Neuronal stem cell (in vitro differentiated cells): ENCODE results near the gene MAP3K7CL.

Source experiments
- DNase-seq: peaks from one replicate; pipeline ENCODE4 v3.0.0-alpha.2; 2013; ENCODE audit warnings: low spot score
- H2AFZ ChIP-seq: one replicate; pipeline ENCODE4 v1.6.1; 2013; ENCODE audit warnings: mild to moderate bottlenecking, low read length, inconsistent platforms
- H2AK5ac ChIP-seq: 2 replicates; pipeline ENCODE4 v1.6.1; 2013; ENCODE audit warnings: low read depth, mild to moderate bottlenecking, inconsistent platforms, low read length, moderate library complexity, mixed read lengths
- H2BK120ac ChIP-seq: 2 replicates; pipeline ENCODE4 v1.6.1; 2013; ENCODE audit warnings: low read depth, mild to moderate bottlenecking, inconsistent platforms, low read length, moderate library complexity, mixed read lengths
- H2BK12ac ChIP-seq: one replicate; pipeline ENCODE4 v1.6.1; 2013; ENCODE audit warnings: low read length, inconsistent platforms
- H2BK15ac ChIP-seq: 2 replicates; pipeline ENCODE4 v1.6.1; 2013; ENCODE audit warnings: mild to moderate bottlenecking, low read length, inconsistent platforms, mixed read lengths
- H2BK5ac ChIP-seq: one replicate; pipeline ENCODE4 v1.6.1; 2013; ENCODE audit warnings: inconsistent platforms, mild to moderate bottlenecking, low read length, moderate library complexity
- H3K14ac ChIP-seq: one replicate; pipeline ENCODE4 v1.6.1; 2013; ENCODE audit warnings: low read length, inconsistent platforms
- H3K18ac ChIP-seq: 2 replicates; pipeline ENCODE4 v1.6.1; 2013; ENCODE audit warnings: low read length, inconsistent platforms
- H3K23ac ChIP-seq: 2 replicates; pipeline ENCODE4 v1.6.1; 2013; ENCODE audit warnings: low read depth, mild to moderate bottlenecking, mixed read lengths, low read length, inconsistent platforms; ENCODE audit not compliant: poor library complexity
- H3K27ac ChIP-seq: replicated peaks from 3 replicates; pipeline ENCODE4 v1.5.1; 2013; ENCODE audit warnings: low read length, inconsistent platforms
- H3K27me3 ChIP-seq, 3 experiments: 2 replicates each; pipeline ENCODE4 v1.6.1; 2013; ENCODE audit warnings: low read length in 3 of 3, mild to moderate bottlenecking in 2 of 3, inconsistent platforms in 1 of 3, low read depth in 1 of 3, mixed read lengths in 1 of 3, moderate library complexity in 1 of 3; ENCODE audit not compliant: control insufficient read depth in 3 of 3, insufficient read depth in 3 of 3
- H3K36me3 ChIP-seq, 2 donors: replicated peaks in 1 of 2; 2 replicates each; pipeline ENCODE4 v1.6.1; 2013; ENCODE audit warnings: low read length in 2 of 2; ENCODE audit not compliant: control insufficient read depth in 2 of 2, insufficient read depth in 2 of 2
- H3K4ac ChIP-seq: 2 replicates; pipeline ENCODE4 v1.6.1; 2013; ENCODE audit warnings: inconsistent platforms, mild to moderate bottlenecking, low read length, moderate library complexity
- H3K4me1 ChIP-seq, 2 donors: 1 replicate in 1 of 2; 2 replicates in 1 of 2; pipeline ENCODE4 v1.6.1; 2013; ENCODE audit warnings: low read length in 2 of 2, low read depth in 1 of 2; ENCODE audit not compliant: control insufficient read depth in 2 of 2, insufficient read depth in 1 of 2
- H3K4me2 ChIP-seq: one replicate; pipeline ENCODE4 v1.6.1; 2013; ENCODE audit warnings: mild to moderate bottlenecking, low read length, inconsistent platforms; ENCODE audit not compliant: insufficient read depth, poor library complexity, severe bottlenecking
- H3K4me3 ChIP-seq, 2 donors: 2 replicates each; pipeline ENCODE4 v1.5.1; 2013; ENCODE audit warnings: low read length in 2 of 2, mild to moderate bottlenecking in 2 of 2, inconsistent platforms in 1 of 2, moderate library complexity in 1 of 2
- H3K79me1 ChIP-seq: one replicate; pipeline ENCODE4 v1.6.1; 2013; ENCODE audit warnings: low read depth, mild to moderate bottlenecking, inconsistent platforms, low read length, moderate library complexity
- H3K9ac ChIP-seq: one replicate; pipeline ENCODE4 v1.6.1; 2013; ENCODE audit warnings: mild to moderate bottlenecking, low read depth, low read length, inconsistent platforms; ENCODE audit not compliant: poor library complexity
- H3K9me3 ChIP-seq, 2 donors: replicated peaks in 1 of 2; 2 replicates each; pipeline versions ENCODE3 to v1.6.1; 2013; ENCODE audit warnings: low read length in 2 of 2, mild to moderate bottlenecking in 2 of 2, inconsistent platforms in 1 of 2, low read depth in 1 of 2, mixed read lengths in 1 of 2, moderate library complexity in 1 of 2; ENCODE audit not compliant: control insufficient read depth in 2 of 2, insufficient read depth in 1 of 2
- H4K8ac ChIP-seq: one replicate; pipeline ENCODE4 v1.6.1; 2013; ENCODE audit warnings: low read depth, mild to moderate bottlenecking, inconsistent platforms, low read length, moderate library complexity
- H4K91ac ChIP-seq: one replicate; pipeline ENCODE4 v1.6.1; 2013; ENCODE audit warnings: low read length, low read depth, mild to moderate bottlenecking, inconsistent platforms; ENCODE audit not compliant: poor library complexity
- WGBS, 2 donors: extraction: QIAGEN DNeasy Blood & Tissue Kit; methylation state at CpG; one replicate each; pipeline ENCODE4 v1.1.7; 2013; ENCODE audit warnings: missing lambda C conversion rate in 2 of 2, mixed read lengths in 1 of 2; ENCODE audit not compliant: insufficient read length in 2 of 2, insufficient replicate concordance in 1 of 2; ENCODE audit errors: extremely low coverage in 2 of 2; 5-methylcytosine and 5-hydroxymethylcytosine counted together

Gene MAP3K7CL

DNA sequence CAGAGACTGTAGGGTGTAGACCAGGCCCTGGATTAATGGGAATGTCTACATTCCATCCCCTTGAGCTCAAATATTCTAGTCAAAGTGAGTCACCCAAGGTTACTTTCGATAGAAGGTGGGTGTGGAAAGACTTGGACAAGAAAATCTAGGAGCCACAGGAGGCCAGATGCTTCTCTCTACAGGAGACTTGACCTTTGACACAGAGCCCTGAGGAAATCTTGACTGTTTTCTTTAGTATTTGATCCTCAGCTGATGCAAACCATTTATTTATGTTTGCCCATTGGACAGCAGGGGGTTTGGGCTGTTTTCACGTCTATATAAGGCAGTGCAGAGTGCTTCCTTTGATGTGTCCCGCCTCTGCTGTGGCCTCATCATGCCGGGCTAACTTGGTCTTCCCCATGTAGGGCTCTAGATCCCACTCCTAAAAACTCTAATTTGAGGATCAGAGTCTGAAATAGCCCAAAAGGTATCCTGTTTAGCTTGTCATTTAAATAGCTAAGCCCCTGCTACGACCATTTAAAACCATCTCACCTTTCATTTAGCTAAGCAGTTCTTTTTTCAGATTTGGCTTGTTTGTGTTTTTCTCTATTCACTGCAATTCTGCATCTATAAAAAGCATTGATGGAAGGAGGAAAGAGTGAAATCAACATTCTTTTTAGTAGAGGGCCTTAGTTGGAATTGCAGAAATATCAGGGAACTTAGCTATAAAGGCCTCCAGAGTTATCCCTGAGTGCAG, 15.5 kb upstream of the MAP3K7CL start:
- H3K79me1 ChIP-seq, result no peaks in the 10 kb centered on the region
- no peak overlapping the region for H2BK5ac ChIP-seq
- H2AFZ ChIP-seq, result no peak overlapping the region
- H3K4me2 ChIP-seq, result no peak overlapping the region
- H2BK15ac ChIP-seq, result no peak overlapping the region
- H3K4me3 ChIP-seq, result no peak overlapping the region
- H2AK5ac ChIP-seq, result no peak overlapping the region
- no peaks in the 10 kb centered on the region for H3K27me3 ChIP-seq
- H2BK120ac ChIP-seq, result no peak overlapping the region
- H4K8ac ChIP-seq, result no peak overlapping the region
- H3K18ac ChIP-seq, result no peak overlapping the region
- WGBS, 2 donors, result no CpG with 5 or more reads among the region's 5 CpGs
- no peak overlapping the region for H3K23ac ChIP-seq
- H3K36me3 ChIP-seq, result no peaks in the 10 kb centered on the region
- no peak overlapping the region for H3K4ac ChIP-seq
- no peak for DNase-seq
- H3K14ac ChIP-seq, result no peak overlapping the region
- H3K9ac ChIP-seq, result no peak overlapping the region
- H3K27ac ChIP-seq, result no peak overlapping the region
- H2BK12ac ChIP-seq, result no peak overlapping the region
- H3K4me1 ChIP-seq, result no peaks in the 10 kb centered on the region
- H4K91ac ChIP-seq, result no peak overlapping the region
- H3K9me3 ChIP-seq, result peaks cover 0 to 2% of the 10 kb centered on the region in 2 donors

DNA sequence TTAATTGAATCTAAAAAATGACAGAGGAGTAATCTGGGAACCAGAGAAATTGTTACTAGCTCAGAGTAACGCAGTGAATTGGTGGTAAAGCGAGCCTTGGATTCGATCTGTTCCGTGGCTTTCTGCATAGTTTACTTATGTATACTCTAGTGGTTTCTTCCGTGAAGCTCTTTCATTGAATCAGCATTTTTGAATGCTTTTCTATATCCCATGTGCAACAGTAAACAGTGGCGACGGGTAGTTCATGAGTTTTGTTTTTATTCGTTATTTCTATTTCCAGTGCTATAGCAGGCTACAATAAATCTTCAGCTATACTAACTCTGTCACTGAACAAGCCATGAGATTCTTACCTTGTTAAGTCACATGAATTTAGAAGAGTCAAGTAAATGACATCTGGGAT, 14.5 kb upstream of the MAP3K7CL start:
- no peak overlapping the region for H3K23ac ChIP-seq
- no peaks in the 10 kb centered on the region for H3K4me1 ChIP-seq
- H2BK15ac ChIP-seq, result no peak overlapping the region
- no peak overlapping the region for H3K27ac ChIP-seq
- no peaks in the 10 kb centered on the region for H3K27me3 ChIP-seq
- no peak overlapping the region for H3K4ac ChIP-seq
- H3K9ac ChIP-seq, result no peak overlapping the region
- no peak overlapping the region for H3K14ac ChIP-seq
- no peak overlapping the region for H3K18ac ChIP-seq
- no peak overlapping the region for H2BK120ac ChIP-seq
- H2BK12ac ChIP-seq, result no peak overlapping the region
- H3K4me2 ChIP-seq, result no peak overlapping the region
- no CpG with 5 or more reads among the region's 8 CpGs for WGBS, 2 donors
- no peak overlapping the region for H4K8ac ChIP-seq
- H3K36me3 ChIP-seq, result no peaks in the 10 kb centered on the region
- H3K9me3 ChIP-seq, result peaks cover 0 to 2% of the 10 kb centered on the region in 2 donors
- no peak overlapping the region for H2AK5ac ChIP-seq
- H3K79me1 ChIP-seq, result no peaks in the 10 kb centered on the region
- DNase-seq, result no peak
- H4K91ac ChIP-seq, result no peak overlapping the region
- H2AFZ ChIP-seq, result no peak overlapping the region
- no peak overlapping the region for H2BK5ac ChIP-seq
- H3K4me3 ChIP-seq, result no peak overlapping the region

DNA sequence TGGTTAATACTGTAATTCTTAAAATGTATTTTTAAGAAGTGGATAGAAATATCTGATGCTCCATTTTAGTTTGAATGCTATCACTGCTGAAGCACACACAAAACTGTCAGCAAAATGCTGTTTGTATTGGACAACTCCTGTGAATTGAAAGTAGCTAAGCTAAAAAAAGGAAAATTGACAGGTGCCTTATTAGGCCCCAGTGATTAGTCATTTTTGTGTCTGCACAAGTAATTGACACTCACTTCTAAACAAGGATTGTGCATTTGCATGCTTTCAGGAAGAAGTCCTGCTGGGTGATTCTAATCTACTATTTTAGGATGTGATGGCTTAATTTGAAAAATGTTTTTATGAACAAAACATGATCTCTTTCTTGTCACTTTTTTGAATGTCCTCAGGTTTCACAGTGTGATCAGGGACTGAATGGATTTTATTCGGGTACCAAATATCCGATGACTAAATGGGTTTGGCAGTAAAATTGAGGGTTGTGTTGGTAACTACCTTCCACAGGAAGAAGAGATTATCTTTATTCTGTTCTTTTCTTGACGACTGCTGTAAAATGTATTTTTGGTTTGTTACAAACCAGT, 13.0 kb upstream of the MAP3K7CL start:
- Histone ChIP-seq H3K9me3 (peaks cover 0 to 2% of the 10 kb centered on the region in 2 donors), H3K23ac (no peak overlapping the region), H3K9ac (no peak overlapping the region), H3K79me1 (no peaks in the 10 kb centered on the region), H3K14ac (no peak overlapping the region), H4K91ac (no peak overlapping the region), H3K36me3 (no peaks in the 10 kb centered on the region), H3K4me3 (no peak overlapping the region), H2BK12ac (no peak overlapping the region), H2AFZ (no peak overlapping the region), H3K4ac (no peak overlapping the region), H3K27ac (no peak overlapping the region), H3K4me2 (no peak overlapping the region), H4K8ac (no peak overlapping the region), H2BK5ac (no peak overlapping the region), H3K18ac (no peak overlapping the region), H3K4me1 (no peaks in the 10 kb centered on the region), H2AK5ac (no peak overlapping the region), H3K27me3 (no peaks in the 10 kb centered on the region), H2BK15ac (no peak overlapping the region), H2BK120ac (no peak overlapping the region)
- no CpG with 5 or more reads among the region's 3 CpGs for WGBS, 2 donors
- DNase-seq, result no peak

DNA sequence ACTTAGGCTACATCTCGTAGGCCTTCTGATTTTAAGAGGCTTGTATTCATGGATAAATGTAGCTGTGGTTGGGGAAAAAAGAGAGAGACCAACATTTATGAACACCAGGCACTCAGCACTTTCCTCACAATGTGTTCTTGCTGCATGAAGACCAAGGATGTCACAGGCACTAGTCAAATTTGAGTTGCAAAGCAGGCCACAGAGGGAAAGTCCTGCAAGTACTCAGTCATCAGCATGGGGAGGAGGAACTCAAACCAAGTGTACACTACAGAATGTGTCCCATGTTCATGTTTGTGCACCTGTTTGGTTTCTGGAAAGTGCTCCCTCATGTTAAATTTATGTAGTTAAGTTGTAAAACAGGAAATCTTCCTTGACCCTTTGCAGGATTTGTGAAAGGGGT, 8.7 kb upstream of the MAP3K7CL start:
- no peak overlapping the region for H4K8ac ChIP-seq
- no peaks in the 10 kb centered on the region for H3K4me1 ChIP-seq
- H2BK12ac ChIP-seq, result no peak overlapping the region
- no peak overlapping the region for H3K14ac ChIP-seq
- no peak overlapping the region for H2BK15ac ChIP-seq
- no peak for DNase-seq
- no peak overlapping the region for H2AFZ ChIP-seq
- H2BK120ac ChIP-seq, result no peak overlapping the region
- H3K18ac ChIP-seq, result no peak overlapping the region
- no peaks in the 10 kb centered on the region for H3K36me3 ChIP-seq
- no peak overlapping the region for H3K4me3 ChIP-seq
- H2AK5ac ChIP-seq, result no peak overlapping the region
- H2BK5ac ChIP-seq, result no peak overlapping the region
- no peaks in the 10 kb centered on the region for H3K27me3 ChIP-seq
- no peak overlapping the region for H3K4ac ChIP-seq
- WGBS, 2 donors, result no CpG with 5 or more reads among the region's 1 CpG
- no peaks in the 10 kb centered on the region for H3K79me1 ChIP-seq
- H3K23ac ChIP-seq, result no peak overlapping the region
- no peak overlapping the region for H3K4me2 ChIP-seq
- H3K9me3 ChIP-seq, result peaks cover 0 to 4% of the 10 kb centered on the region in 2 donors
- no peak overlapping the region for H3K27ac ChIP-seq
- no peak overlapping the region for H3K9ac ChIP-seq
- H4K91ac ChIP-seq, result no peak overlapping the region
